Parathyroid adenoma (tissue), 2 donors: ENCODE data around the gene MORF4L2.

Source experiments
- H2AFZ ChIP-seq: fragments of 300-600 bp; sonication (generic); one replicate; pipeline ENCODE4 v1.7.0; 2017; ENCODE audit warnings: antibody characterized with exemption, mild to moderate bottlenecking
- H3K27ac ChIP-seq: fragments of 300-600 bp; sonication (generic); one replicate; pipeline ENCODE4 v1.7.0; 2017
- H3K27me3 ChIP-seq: fragments of 300-600 bp; sonication (generic); one replicate; pipeline ENCODE4 v1.7.0; 2017; ENCODE audit warnings: low read length; ENCODE audit not compliant: control insufficient read depth, insufficient read depth
- H3K36me3 ChIP-seq: fragments of 300-600 bp; sonication (generic); one replicate; pipeline ENCODE4 v1.7.0; 2017; ENCODE audit warnings: low read length; ENCODE audit not compliant: control insufficient read depth, insufficient read depth
- H3K4me1 ChIP-seq: fragments of 300-600 bp; sonication (generic); one replicate; pipeline ENCODE4 v1.7.0; 2017; ENCODE audit warnings: control low read depth
- H3K4me2 ChIP-seq: fragments of 300-600 bp; sonication (generic); one replicate; pipeline ENCODE4 v1.7.0; 2017; ENCODE audit warnings: low read length
- H3K4me3 ChIP-seq: fragments of 300-600 bp; sonication (generic); one replicate; pipeline ENCODE4 v1.7.0; 2017; ENCODE audit warnings: low read depth, low read length
- H3K79me2 ChIP-seq: fragments of 300-600 bp; sonication (generic); one replicate; pipeline ENCODE4 v1.7.0; 2017; ENCODE audit warnings: control low read depth
- H3K9ac ChIP-seq: fragments of 300-600 bp; sonication (generic); one replicate; pipeline ENCODE4 v1.7.0; 2017; ENCODE audit warnings: mild to moderate bottlenecking
- H3K9me3 ChIP-seq: fragments of 300-600 bp; sonication (generic); one replicate; pipeline ENCODE4 v1.7.0; 2017; ENCODE audit warnings: low read length; ENCODE audit not compliant: control insufficient read depth
- CTCF ChIP-seq: fragments of 300-600 bp; sonication (generic); IDR thresholded peaks from one replicate; pipeline ENCODE4 v1.7.0; 2017; ENCODE audit warnings: antibody characterized with exemption, mild to moderate bottlenecking
- donor health status: primary hyperparathyroidism.

Gene MORF4L2

DNA sequence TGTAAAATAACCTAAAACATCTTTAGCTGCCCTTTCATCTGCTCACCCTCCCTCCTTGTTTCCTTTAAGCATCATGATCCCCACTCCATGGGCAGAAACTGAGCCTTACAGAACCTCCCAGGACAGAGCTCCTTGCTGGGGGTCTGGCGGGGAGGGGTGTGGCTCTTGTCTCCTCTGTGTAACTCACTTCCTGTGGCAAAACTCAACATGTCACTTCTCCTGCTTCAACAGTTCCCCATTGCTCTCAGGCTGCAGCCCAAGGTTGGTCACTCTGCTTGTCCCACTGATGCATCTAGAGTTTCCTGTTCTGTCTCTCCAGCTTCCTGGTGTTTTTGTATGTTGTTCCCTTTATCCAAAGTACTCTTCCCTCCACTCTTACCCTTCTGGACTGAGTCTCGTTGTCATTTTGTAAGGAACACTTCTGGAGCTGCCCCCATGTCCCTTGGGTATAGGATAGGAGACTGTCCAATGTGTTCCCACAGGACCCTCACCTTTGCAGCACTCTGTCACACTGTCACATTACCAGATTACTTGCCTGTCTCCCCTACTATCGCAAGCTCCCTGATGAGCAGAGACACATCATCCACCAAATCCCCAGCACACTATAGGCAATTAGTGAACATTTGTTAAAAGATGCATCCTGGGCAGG lies 43.8 kb upstream of the MORF4L2 start:
- no peak overlapping the region for H3K4me3 ChIP-seq
- H3K27me3 ChIP-seq: no peaks in the 10 kb centered on the region
- H3K4me1 ChIP-seq: peaks cover 49% of the 10 kb centered on the region
- peak overlapping the region; percentile 7 for H2AFZ ChIP-seq
- H3K79me2 ChIP-seq: no peaks in the 10 kb centered on the region
- peak overlapping the region; percentile 57 for H3K27ac ChIP-seq
- no peak overlapping the region for H3K9ac ChIP-seq
- H3K9me3 ChIP-seq: no peaks in the 10 kb centered on the region
- TF ChIP-seq CTCF: no peak
- no peaks in the 10 kb centered on the region for H3K36me3 ChIP-seq
- H3K4me2 ChIP-seq: no peak overlapping the region

DNA sequence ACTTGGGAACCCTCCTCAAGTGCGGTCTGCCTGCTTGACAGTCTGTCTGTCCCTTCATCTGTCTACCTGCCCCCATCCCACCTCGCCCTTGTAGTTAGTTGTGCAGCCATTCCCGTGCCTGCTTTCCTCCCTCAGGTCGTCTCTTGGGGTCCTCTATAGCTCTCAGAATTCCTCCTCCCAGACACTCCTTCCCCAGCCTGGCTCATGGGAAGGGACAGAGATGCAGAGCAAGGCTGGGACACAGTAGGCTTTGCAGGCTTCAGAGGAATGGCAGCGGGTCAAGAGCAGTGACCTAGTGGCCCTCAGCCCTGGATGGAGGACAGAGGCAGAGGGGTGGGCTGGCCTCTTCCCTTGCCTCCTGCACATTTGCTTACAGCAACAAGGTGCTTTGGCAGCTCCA lies 42.5 kb upstream of the MORF4L2 start:
- H3K27ac ChIP-seq: peak overlapping the region; percentile 59
- no peak for TF ChIP-seq CTCF
- H2AFZ ChIP-seq: no peak overlapping the region
- no peak overlapping the region for H3K4me2 ChIP-seq
- H3K79me2 ChIP-seq: no peaks in the 10 kb centered on the region
- no peaks in the 10 kb centered on the region for H3K36me3 ChIP-seq
- H3K27me3 ChIP-seq: no peaks in the 10 kb centered on the region
- no peak overlapping the region for H3K4me3 ChIP-seq
- H3K9ac ChIP-seq: no peak overlapping the region
- peaks cover 41% of the 10 kb centered on the region for H3K4me1 ChIP-seq
- no peaks in the 10 kb centered on the region for H3K9me3 ChIP-seq

- no peak overlapping the region for H3K9ac ChIP-seq
- no peaks in the 10 kb centered on the region for H3K27me3 ChIP-seq
- no peaks in the 10 kb centered on the region for H3K9me3 ChIP-seq
- H3K4me3 ChIP-seq: no peak overlapping the region
- H3K36me3 ChIP-seq: no peaks in the 10 kb centered on the region
- H3K79me2 ChIP-seq: no peaks in the 10 kb centered on the region
- no peak overlapping the region for H3K4me2 ChIP-seq
- no peak overlapping the region for H3K27ac ChIP-seq
- H3K4me1 ChIP-seq: peaks cover 32% of the 10 kb centered on the region
- no peak for TF ChIP-seq CTCF
- no peak overlapping the region for H2AFZ ChIP-seq
Measured at GRCh38 chrX:103727115-103727514, 40.6 kb upstream of the MORF4L2 start.

GRCh38 chrX:103726477-103726876 lies 40.0 kb upstream of the MORF4L2 start:
- Histone ChIP-seq H3K4me3 (no peak overlapping the region), H3K4me1 (peaks cover 33% of the 10 kb centered on the region), H2AFZ (no peak overlapping the region), H3K27me3 (no peaks in the 10 kb centered on the region), H3K79me2 (no peaks in the 10 kb centered on the region), H3K27ac (no peak overlapping the region), H3K9me3 (no peaks in the 10 kb centered on the region), H3K4me2 (no peak overlapping the region), H3K9ac (no peak overlapping the region), H3K36me3 (no peaks in the 10 kb centered on the region)
- no peak for TF ChIP-seq CTCF

- H3K36me3 ChIP-seq: no peaks in the 10 kb centered on the region
- H3K4me2 ChIP-seq: no peak overlapping the region
- no peak overlapping the region for H2AFZ ChIP-seq
- no peak for TF ChIP-seq CTCF
- no peak overlapping the region for H3K9ac ChIP-seq
- H3K27ac ChIP-seq: no peak overlapping the region
- no peaks in the 10 kb centered on the region for H3K27me3 ChIP-seq
- no peak overlapping the region for H3K4me3 ChIP-seq
- no peaks in the 10 kb centered on the region for H3K79me2 ChIP-seq
- H3K4me1 ChIP-seq: peaks cover 22% of the 10 kb centered on the region
- no peaks in the 10 kb centered on the region for H3K9me3 ChIP-seq
Measured at GRCh38 chrX:103722505-103722904, 36.0 kb upstream of the MORF4L2 start.
